Left lung (tissue), 10 donors: ENCODE results near the gene STAC. TPM values are rescaled to one million over a fixed set of nuclear protein-coding genes. Genes with fewer than 3 reads are reported as not detected.

ENCODE experiments used
- ATAC-seq: fragments of 200-7000 bp; cut with Tn5 transposase; one replicate; pipeline ENCODE4 v1.9.1; 2020; ENCODE audit warnings: moderate library complexity
- DNase-seq, 4 donors: peaks; one replicate each; pipeline ENCODE4 v3.0.0-alpha.2; 2013 to 2020
- H3K27ac ChIP-seq, 2 donors: fragments of 200-600 bp; sonication (generic) in 1 of 2; one replicate each; pipeline versions ENCODE4 v1.5.0 to v1.8.0; 2020 to 2021
- H3K27me3 ChIP-seq, 2 donors: fragments of 200-600 bp; sonication (generic) in 1 of 2; one replicate each; pipeline versions ENCODE4 v1.5.0 to v1.8.0; 2020 to 2021
- H3K36me3 ChIP-seq, 2 donors: fragments of 200-600 bp; sonication (generic) in 1 of 2; one replicate each; pipeline versions ENCODE4 v1.5.0 to v1.8.0; 2020 to 2021
- H3K4me1 ChIP-seq, 2 donors: fragments of 200-600 bp; one replicate each; pipeline ENCODE4 v1.8.0; 2021
- H3K4me3 ChIP-seq, 2 donors: fragments of 200-600 bp; sonication (generic) in 1 of 2; one replicate each; pipeline versions ENCODE4 v1.5.0 to v1.8.0; 2020 to 2021; ENCODE audit warnings: mild to moderate bottlenecking in 1 of 2
- H3K9me3 ChIP-seq, 2 donors: fragments of 200-600 bp; sonication (generic) in 1 of 2; one replicate each; pipeline versions ENCODE4 v1.5.0 to v1.8.0; 2020 to 2021
- intact Hi-C, 2 donors: fragments of 100-400 bp; cut with DNase I; formaldehyde crosslinking; loops; one replicate each; pipeline versions ENCODE4 v1.11.2 to v1.14.2; 2022
- polyA plus RNA-seq, 6 donors: library from polyadenylated mRNA; unstranded; fragments of 120-200 nt; gene quantifications; one replicate each; pipeline ENCODE4 v1.2.1, GENCODE V29; 2013; ENCODE audit not compliant: insufficient read length in 6 of 6
- total RNA-seq, 2 donors: library from RNA; stranded (reverse); fragmentation: NEBNext Ultra II Directional; extraction: Animal tissue kit (Norgen Biotek cat#: 25700); gene quantifications; one replicate each; pipeline ENCODE4 v1.2.1, GENCODE V29; 2021
- TF ChIP-seq, protein P1 (sequence below), 2 donors: fragments of 200-600 bp; sonication (generic) in 1 of 2; IDR thresholded peaks; one replicate each; pipeline versions ENCODE4 v1.5.0 to v1.8.0; 2021; ENCODE audit warnings: antibody characterized with exemption in 2 of 2
- donor health status: DM: no; HTN: yes; CAD: no.
- donor health status: DM: no; HTN: no; CAD: no.

Gene STAC
- total and polyA plus RNA-seq, 8 donors = 0.53 to 16.7 (median 1.2) TPM

DNA sequence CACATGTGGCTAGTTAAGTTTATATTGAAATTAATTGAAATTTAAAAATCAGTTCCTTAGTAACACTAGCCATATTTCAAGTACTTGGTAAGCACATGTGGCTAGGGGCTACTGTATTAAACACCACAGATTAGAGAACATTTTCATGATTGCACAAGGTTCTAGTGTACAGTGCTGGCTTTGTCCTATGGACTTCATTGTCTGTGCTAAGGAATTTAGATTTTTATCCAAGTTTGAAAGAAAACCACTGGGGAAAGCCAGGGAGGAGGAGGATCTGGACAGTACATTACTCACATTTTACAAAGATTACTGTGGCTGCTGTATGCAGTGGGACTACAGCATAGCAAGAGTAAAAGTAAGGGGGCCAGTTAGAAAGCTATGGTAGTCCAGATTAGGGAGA, 13.9 kb downstream of the STAC start:
- Histone ChIP-seq H3K9me3 (no peaks in the 10 kb centered on the region), H3K4me3 (no peak overlapping the region), H3K27me3 (no peaks in the 10 kb centered on the region), H3K4me1 (no peaks in the 10 kb centered on the region), H3K27ac (no peak overlapping the region), H3K36me3 (no peaks in the 10 kb centered on the region)
- TF ChIP-seq, protein P1, sequence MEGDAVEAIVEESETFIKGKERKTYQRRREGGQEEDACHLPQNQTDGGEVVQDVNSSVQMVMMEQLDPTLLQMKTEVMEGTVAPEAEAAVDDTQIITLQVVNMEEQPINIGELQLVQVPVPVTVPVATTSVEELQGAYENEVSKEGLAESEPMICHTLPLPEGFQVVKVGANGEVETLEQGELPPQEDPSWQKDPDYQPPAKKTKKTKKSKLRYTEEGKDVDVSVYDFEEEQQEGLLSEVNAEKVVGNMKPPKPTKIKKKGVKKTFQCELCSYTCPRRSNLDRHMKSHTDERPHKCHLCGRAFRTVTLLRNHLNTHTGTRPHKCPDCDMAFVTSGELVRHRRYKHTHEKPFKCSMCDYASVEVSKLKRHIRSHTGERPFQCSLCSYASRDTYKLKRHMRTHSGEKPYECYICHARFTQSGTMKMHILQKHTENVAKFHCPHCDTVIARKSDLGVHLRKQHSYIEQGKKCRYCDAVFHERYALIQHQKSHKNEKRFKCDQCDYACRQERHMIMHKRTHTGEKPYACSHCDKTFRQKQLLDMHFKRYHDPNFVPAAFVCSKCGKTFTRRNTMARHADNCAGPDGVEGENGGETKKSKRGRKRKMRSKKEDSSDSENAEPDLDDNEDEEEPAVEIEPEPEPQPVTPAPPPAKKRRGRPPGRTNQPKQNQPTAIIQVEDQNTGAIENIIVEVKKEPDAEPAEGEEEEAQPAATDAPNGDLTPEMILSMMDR (IDR thresholded peaks at IDR 0.05) = no peak
- DNase-seq = no peak
- peak; percentile 24 for ATAC-seq
- intact Hi-C loops = no loop called here

- DNase-seq = no peak
These were observed 17.5 kb downstream of the STAC start for GRCh38 chr3:36397841-36398240.

GRCh38 chr3:36399933-36400332, 19.6 kb downstream of the STAC start:
- Histone ChIP-seq H3K36me3 (no peaks in the 10 kb centered on the region), H3K9me3 (no peaks in the 10 kb centered on the region), H3K27me3 (no peaks in the 10 kb centered on the region), H3K4me3 (no peak overlapping the region), H3K4me1 (no peaks in the 10 kb centered on the region), H3K27ac (no peak overlapping the region)
- DNase-seq (no peak), ATAC-seq (no peak)
- intact Hi-C loops = no loop called here
- TF ChIP-seq, protein P1 (IDR thresholded peaks at IDR 0.05) = no peak

More at GRCh38 chr3:36397841-36398240, 17.5 kb downstream of the STAC start:
- Histone ChIP-seq H3K9me3 (no peaks in the 10 kb centered on the region), H3K27me3 (no peaks in the 10 kb centered on the region), H3K36me3 (no peaks in the 10 kb centered on the region), H3K27ac (no peak overlapping the region), H3K4me1 (no peaks in the 10 kb centered on the region), H3K4me3 (no peak overlapping the region)
- TF ChIP-seq, protein P1 (IDR thresholded peaks at IDR 0.05) = no peak
- intact Hi-C loops = no loop called here
- no peak for ATAC-seq

DNA sequence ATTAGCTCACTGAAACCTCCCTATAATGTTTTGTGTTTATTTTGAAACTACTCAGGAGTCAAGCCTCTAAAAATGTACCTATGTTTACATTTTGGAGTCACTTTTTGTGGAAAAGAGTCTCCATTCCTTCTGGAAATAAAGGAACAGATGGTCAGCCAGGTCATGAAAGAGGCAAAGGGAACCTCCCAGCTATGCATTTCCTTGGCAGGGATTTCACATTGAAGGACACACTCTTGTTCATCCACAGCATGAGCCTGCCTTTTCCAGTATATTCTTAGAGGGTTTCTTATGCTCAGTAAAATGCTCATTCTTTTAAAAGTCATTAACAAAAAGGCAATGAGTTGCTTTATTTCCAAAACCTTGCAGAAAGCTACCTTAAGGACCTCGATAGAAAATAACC, 20.8 kb downstream of the STAC start:
- Histone ChIP-seq H3K4me1 (no peaks in the 10 kb centered on the region), H3K4me3 (no peak overlapping the region), H3K27me3 (no peaks in the 10 kb centered on the region), H3K9me3 (no peaks in the 10 kb centered on the region), H3K27ac (no peak overlapping the region), H3K36me3 (no peaks in the 10 kb centered on the region)
- DNase-seq = no peak
- TF ChIP-seq, protein P1 (IDR thresholded peaks at IDR 0.05) = no peak
- intact Hi-C loops = no loop called here
- no peak for ATAC-seq

GRCh38 chr3:36403661-36404060, 23.4 kb downstream of the STAC start:
- H3K4me1 ChIP-seq = no peaks in the 10 kb centered on the region
- TF ChIP-seq, protein P1 (IDR thresholded peaks at IDR 0.05) = no peak
- no peaks in the 10 kb centered on the region for H3K9me3 ChIP-seq
- no peak overlapping the region for H3K27ac ChIP-seq
- no peaks in the 10 kb centered on the region for H3K27me3 ChIP-seq
- no peak for ATAC-seq
- no peak overlapping the region for H3K4me3 ChIP-seq
- H3K36me3 ChIP-seq = no peaks in the 10 kb centered on the region
- no peak for DNase-seq
- intact Hi-C loops = no loop called here
